SK-N-SH (cell line): ENCODE data around the gene NTNG2.

Experiments used
- CTCF ChIP-seq: fragments of 200-600 bp; sonication (generic); IDR thresholded peaks from 2 replicates; pipeline ENCODE4 v1.6.1; 2017; ENCODE audit warnings: antibody characterized with exemption, mild to moderate bottlenecking, moderate library complexity
- RCOR1 ChIP-seq: fragments of 150-350 bp; IDR thresholded peaks from 2 replicates; pipeline ENCODE4 v1.6.1; 2017; ENCODE audit warnings: antibody characterized with exemption, low read length
- TAF1 ChIP-seq: IDR thresholded peaks from 2 replicates; pipeline ENCODE4 v1.6.1; 2012; ENCODE audit warnings: low read depth, mild to moderate bottlenecking, low read length, moderate library complexity, borderline replicate concordance
- USF2 ChIP-seq: fragments of 150-350 bp; IDR thresholded peaks from 2 replicates; pipeline ENCODE4 v1.6.1; 2017; ENCODE audit warnings: antibody characterized with exemption, low read length, low read depth, borderline replicate concordance

- TF ChIP-seq CTCF, result no peak
- no peak for TF ChIP-seq TAF1
- no peak for TF ChIP-seq RCOR1
- TF ChIP-seq USF2, result no peak
These were observed 105.8 kb downstream of the NTNG2 start for GRCh38 chr9:132267660-132268059.
